Cardiac muscle cell (in vitro differentiated cells and primary cell): ENCODE data around the gene ZNF768. TPM values are rescaled to one million over a fixed set of nuclear protein-coding genes. Genes with fewer than 3 reads are reported as not detected.

ENCODE experiments used
- DNase-seq, 2 donors: peaks; one replicate each; pipeline versions ENCODE4 v3.0.0 to v3.0.0-alpha.2; 2010 to 2017; ENCODE audit warnings: low read depth in 1 of 2, low spot score in 1 of 2
- H3K27ac ChIP-seq: fragments of 200-600 bp; sonication (generic); 2 replicates; pipeline ENCODE4 v1.5.1; 2016
- H3K27me3 ChIP-seq: fragments of 200-600 bp; sonication (generic); 2 replicates; pipeline ENCODE4 v1.6.0; 2016; ENCODE audit warnings: control low read depth
- H3K36me3 ChIP-seq: fragments of 200-600 bp; sonication (generic); 2 replicates; pipeline ENCODE4 v1.5.1; 2016; ENCODE audit warnings: control low read depth
- H3K4me1 ChIP-seq: fragments of 200-600 bp; sonication (generic); 2 replicates; pipeline ENCODE4 v1.8.1; 2017; ENCODE audit warnings: low read depth, mild to moderate bottlenecking, mixed run types
- H3K4me3 ChIP-seq: fragments of 200-600 bp; sonication (generic); 2 replicates; pipeline ENCODE4 v1.5.1; 2016; ENCODE audit warnings: mild to moderate bottlenecking
- H3K9me3 ChIP-seq: fragments of 200-600 bp; sonication (generic); 2 replicates; pipeline ENCODE4 v1.5.1; 2017; ENCODE audit warnings: low read depth, mild to moderate bottlenecking, control low read depth
- polyA plus RNA-seq: library from polyadenylated mRNA; unstranded; fragments of >200 nt; fragmentation: Nextera tagmentation; extraction: Ambion mirVana; gene quantifications from 2 replicates; pipeline ENCODE4 v1.2.1, GENCODE V29; 2016
- total RNA-seq: library from RNA; depleted of rRNA; stranded (reverse); fragments of >200 nt; gene quantifications from 2 replicates; pipeline ENCODE4 v1.2.3, GENCODE V29; 2016
- TF ChIP-seq, protein P1 (sequence below): IDR thresholded peaks from 2 replicates; pipeline ENCODE4 v1.5.1; 2012; ENCODE audit warnings: low read depth, mild to moderate bottlenecking, low read length

ZNF768 gene
- total and polyA plus RNA-seq, 2 experiments from 2014 or later: 19.4 to 79.1 TPM

DNA sequence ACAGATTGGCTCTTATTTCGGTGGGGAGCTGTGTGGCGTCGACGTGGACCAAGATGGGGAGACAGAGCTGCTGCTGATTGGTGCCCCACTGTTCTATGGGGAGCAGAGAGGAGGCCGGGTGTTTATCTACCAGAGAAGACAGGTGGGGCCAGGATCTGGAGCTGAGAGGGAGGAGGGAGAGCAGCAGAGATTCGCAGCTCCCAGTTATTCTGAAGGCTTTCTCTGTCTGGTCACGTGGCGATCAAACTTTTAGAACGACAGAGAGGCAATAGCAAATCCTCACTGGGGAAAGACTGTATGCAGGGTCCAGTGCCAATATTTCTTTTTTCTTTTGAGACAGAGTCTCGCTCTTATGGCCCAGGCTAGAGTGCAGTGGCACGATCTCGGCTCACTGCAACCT, 31.7 kb downstream of the ZNF768 start:
- Histone ChIP-seq H3K27ac (no peak overlapping the region), H3K4me3 (no peak overlapping the region), H3K9me3 (no peaks in the 10 kb centered on the region), H3K4me1 (no peaks in the 10 kb centered on the region), H3K36me3 (no peaks in the 10 kb centered on the region), H3K27me3 (no peaks in the 10 kb centered on the region)
- no peak for DNase-seq
- TF ChIP-seq, protein P1, sequence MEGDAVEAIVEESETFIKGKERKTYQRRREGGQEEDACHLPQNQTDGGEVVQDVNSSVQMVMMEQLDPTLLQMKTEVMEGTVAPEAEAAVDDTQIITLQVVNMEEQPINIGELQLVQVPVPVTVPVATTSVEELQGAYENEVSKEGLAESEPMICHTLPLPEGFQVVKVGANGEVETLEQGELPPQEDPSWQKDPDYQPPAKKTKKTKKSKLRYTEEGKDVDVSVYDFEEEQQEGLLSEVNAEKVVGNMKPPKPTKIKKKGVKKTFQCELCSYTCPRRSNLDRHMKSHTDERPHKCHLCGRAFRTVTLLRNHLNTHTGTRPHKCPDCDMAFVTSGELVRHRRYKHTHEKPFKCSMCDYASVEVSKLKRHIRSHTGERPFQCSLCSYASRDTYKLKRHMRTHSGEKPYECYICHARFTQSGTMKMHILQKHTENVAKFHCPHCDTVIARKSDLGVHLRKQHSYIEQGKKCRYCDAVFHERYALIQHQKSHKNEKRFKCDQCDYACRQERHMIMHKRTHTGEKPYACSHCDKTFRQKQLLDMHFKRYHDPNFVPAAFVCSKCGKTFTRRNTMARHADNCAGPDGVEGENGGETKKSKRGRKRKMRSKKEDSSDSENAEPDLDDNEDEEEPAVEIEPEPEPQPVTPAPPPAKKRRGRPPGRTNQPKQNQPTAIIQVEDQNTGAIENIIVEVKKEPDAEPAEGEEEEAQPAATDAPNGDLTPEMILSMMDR: no peak

DNA sequence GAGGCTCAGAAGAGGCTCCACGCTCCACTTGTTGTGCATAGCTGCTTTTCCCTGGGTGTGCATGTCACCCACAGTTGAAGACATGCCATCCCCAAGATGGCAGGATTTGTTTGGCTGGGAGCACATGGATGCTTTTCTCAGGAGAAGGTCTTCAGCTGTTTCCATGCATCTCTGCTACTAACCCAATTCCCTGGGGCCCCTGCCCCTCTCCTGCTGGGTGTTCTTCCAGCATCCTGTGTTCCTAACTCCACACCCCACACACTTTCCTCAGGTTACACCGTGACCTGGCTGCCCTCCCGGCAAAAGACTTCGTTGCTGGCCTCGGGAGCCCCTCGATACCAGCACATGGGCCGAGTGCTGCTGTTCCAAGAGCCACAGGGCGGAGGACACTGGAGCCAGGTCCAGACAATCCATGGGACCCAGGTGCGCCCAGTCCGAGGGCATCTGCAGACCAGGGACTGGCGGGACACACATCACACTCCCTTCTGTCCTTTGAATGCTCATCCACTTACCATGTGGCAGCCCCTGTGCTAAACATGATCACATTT, 32.4 kb downstream of the ZNF768 start:
- TF ChIP-seq, protein P1: no peak
- H3K27me3 ChIP-seq: no peaks in the 10 kb centered on the region
- no peak for DNase-seq

DNA sequence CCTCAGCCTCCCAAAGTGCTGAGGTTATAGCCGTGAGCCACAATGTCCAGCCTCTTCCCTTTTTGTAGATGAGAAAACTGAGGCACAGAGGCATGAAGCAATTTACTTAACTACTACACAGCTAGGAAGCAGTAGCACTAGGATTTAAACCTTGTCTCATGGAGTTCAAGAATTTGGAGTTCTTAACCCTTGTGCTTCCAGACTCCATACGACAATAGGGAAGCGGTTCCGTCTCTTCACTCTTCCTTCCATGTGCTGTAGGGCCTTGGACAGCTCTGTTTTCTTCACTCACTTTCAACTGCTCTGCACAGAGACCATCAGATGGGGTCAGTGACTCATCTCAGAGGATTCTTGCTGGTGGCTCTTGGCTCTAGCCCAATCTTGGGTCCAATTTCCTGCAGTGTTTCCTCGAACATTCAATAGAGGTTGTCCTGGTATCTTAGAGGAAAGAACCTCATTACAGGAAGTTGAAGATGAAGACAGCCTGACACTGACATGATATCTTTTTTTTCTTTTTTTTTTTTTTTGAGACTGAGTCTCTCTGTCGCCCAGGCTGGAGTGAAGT, 34.5 kb downstream of the ZNF768 start:
- TF ChIP-seq, protein P1: no peak
- no peaks in the 10 kb centered on the region for H3K9me3 ChIP-seq

More for the DNA sequence above, 32.4 kb downstream of the ZNF768 start:
- Histone ChIP-seq H3K4me3 (no peak overlapping the region), H3K27ac (no peak overlapping the region), H3K9me3 (no peaks in the 10 kb centered on the region), H3K4me1 (no peaks in the 10 kb centered on the region), H3K36me3 (no peaks in the 10 kb centered on the region)

GRCh38 chr16:30491229-30491628, 35.1 kb downstream of the ZNF768 start:
- no peaks in the 10 kb centered on the region for H3K9me3 ChIP-seq
- no peaks in the 10 kb centered on the region for H3K4me1 ChIP-seq
- TF ChIP-seq, protein P1: no peak
- H3K27ac ChIP-seq: no peak overlapping the region
- H3K4me3 ChIP-seq: no peak overlapping the region
- no peak for DNase-seq
- H3K27me3 ChIP-seq: no peaks in the 10 kb centered on the region
- H3K36me3 ChIP-seq: no peaks in the 10 kb centered on the region

More for the DNA sequence above, 34.5 kb downstream of the ZNF768 start:
- no peaks in the 10 kb centered on the region for H3K36me3 ChIP-seq
- H3K4me3 ChIP-seq: no peak overlapping the region
- DNase-seq: peak in 1 of 2 donors; percentile 77
- no peak overlapping the region for H3K27ac ChIP-seq
- H3K4me1 ChIP-seq: no peaks in the 10 kb centered on the region
- H3K27me3 ChIP-seq: no peaks in the 10 kb centered on the region

DNA sequence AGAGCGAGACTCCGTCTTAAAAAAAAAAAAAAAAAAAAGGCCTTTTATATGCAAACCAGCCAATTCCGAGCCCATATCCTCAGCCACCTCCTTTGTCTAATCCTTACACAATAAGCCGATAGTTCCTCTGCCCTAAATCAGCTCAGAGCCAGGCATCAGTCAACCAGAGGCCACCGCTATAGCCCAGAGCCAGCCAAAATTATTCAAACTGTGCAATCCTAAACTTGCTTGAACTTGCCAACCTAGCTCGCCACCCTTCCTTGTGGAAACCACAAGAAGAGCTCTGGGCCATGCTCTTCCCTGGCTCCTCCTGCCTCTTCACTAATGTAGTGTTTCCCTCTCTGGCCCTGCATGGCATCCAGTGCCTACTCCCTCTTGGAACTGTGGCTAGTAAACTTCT, 36.2 kb downstream of the ZNF768 start:
- TF ChIP-seq, protein P1: no peak
- H3K9me3 ChIP-seq: no peaks in the 10 kb centered on the region
- H3K36me3 ChIP-seq: no peaks in the 10 kb centered on the region
- no peaks in the 10 kb centered on the region for H3K27me3 ChIP-seq
- no peak for DNase-seq
- no peaks in the 10 kb centered on the region for H3K4me1 ChIP-seq
- no peak overlapping the region for H3K4me3 ChIP-seq
- H3K27ac ChIP-seq: no peak overlapping the region
